ENCODE data around the gene DUSP22.

The DUSP22 gene

GRCh38 chr6:311679-312220, 19.5 kb downstream of the DUSP22 start:
- DNase-seq: no peak

DNA sequence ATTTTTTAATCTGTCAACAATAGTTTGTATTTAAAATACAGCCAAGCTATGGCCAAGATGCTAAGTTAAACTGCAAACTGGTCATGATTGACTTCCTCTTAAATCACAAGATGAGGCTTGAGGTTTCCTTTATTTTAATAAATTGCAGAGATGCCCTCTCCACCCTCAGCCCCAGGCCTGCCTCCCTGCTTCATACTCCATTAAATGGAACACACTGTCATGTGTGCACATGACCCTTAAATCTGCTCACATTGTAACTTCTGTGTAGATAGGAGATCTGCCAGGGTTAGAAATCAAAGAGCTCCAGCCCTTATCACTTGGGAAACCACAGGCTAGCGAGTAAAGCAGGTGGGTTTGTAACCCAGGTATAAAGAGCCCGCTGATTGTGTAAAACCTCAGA, 20.8 kb downstream of the DUSP22 start:
- DNase-seq: no peak

DNA sequence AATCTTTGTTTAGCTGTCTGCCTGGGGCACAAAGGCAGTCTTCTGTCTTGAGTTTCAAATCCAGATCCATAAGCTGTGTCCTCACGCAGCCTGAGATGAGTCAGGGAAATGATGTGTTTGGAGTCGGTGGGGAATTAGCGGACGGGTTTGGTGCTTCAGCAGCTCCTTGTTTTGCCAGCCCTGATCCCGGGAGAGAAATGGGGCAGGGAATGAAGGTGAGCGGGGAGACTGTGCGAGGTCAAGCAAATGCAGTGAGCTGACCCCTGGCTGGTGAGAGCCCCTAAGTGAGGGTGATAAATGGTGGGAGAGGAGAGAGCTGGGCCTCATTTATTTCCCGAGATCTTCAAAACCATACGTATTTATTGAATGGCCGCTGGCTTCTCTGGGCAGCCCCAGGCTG, 21.6 kb downstream of the DUSP22 start:
- DNase-seq: no peak

GRCh38 chr6:314377-314776, 22.1 kb downstream of the DUSP22 start:
- DNase-seq: no peak

DNA sequence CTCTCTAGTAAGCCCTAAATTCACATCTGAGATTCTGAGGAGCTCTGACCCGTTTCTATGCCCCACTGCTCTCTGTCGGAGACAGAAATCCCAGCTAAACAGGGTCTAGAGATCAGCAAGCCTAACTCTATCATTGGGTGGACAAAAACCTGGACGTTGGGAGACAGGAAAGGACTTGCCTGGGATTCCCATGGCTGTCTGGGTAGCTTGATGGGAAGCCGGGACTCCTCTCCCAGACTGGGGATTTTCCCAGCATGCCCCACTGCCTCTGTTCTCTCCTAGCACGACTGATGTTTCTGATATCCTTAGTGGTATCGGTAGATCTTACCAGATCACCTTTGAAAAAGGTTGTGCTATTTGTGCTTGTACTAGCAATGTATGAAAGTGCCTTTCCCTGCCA, 22.9 kb downstream of the DUSP22 start:
- no peak for DNase-seq

DNA sequence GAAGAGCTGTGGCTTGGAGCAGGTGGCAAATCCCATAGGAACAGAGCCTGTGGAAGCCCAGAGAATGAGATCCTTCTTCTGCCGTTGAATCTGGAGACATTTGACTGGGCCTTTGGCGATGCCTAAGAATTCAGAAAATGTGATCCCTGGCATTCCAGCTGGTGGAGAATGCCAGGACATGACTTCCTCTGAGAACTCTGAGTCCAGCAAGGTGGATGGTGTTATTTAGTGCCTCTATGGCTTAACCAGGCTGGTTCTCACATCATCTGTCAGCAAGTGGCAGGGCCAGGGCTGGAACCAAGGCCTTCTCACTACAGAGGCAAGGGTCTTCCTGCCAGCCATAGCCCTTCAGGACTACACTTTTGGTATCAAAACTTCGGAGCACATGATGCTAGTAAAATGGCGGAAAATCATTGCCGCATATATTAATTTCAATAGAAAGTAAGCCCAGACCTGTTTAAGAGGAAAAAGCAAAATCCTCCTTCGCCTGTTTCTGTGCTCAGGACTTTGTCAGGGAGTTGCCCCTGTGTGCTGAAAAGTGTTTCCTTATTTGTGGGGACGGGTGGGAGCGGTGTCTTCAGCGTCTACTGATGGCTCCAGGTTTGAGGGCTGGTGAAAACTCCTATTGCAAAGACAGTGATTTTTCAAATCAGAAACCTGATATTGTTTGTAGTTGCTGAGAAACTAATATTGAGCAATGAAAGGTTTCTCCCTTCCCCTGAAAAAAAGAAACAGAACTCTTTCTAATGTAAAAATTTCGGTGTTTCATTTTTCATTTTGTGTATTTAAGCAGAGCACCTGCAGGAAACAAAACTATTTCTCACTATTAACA, 23.9 kb downstream of the DUSP22 start:
- DNase-seq: no peak

- DNase-seq: no peak
Observed at GRCh38 chr6:316753-317038, 24.4 kb downstream of the DUSP22 start.

GRCh38 chr6:317060-317447, 24.8 kb downstream of the DUSP22 start:
- DNase-seq: no peak

GRCh38 chr6:317448-318144, 25.3 kb downstream of the DUSP22 start:
- DNase-seq: no peak

GRCh38 chr6:318243-318890, 26.1 kb downstream of the DUSP22 start:
- DNase-seq: no peak

- no peak for DNase-seq
Observed at GRCh38 chr6:319177-320131, 27.2 kb downstream of the DUSP22 start.

DNA sequence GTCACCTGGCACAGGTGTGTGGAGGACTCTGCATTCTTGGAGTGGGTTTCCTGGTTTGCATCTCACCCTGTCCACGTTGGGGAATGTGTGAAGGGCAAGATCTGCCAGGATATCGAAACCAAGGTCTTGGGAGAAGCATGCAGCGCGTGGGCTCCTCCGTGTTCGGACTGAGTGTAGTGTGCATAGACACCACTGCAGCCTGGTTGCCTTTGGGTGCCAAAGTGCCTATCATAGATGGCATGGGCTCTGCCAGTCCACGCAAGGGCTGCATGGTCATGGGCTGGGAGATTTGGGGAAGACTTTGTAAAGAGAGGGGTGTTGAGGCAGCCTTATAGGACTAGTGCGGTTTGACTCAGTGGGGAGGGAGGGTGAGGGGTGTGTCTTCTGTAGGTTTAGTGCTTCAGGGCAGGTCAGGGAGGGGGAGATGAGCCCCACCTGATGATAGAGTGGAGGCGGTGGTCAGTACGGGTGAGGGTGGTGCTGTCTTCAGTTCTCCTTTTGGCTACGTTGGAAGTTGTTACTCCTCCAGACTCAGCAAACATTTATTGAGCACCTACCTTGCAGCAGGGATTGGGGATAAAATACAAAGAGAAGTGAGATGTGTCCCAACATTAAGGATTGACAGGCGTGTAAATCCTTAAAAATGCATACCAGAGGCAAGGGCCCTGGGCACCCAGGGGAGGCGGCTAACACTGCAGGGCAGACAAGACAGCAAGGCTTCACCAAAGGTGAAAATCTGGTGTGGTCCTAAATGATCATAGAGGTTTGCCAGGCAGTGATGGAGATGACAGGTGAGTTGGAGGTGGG, 28.3 kb downstream of the DUSP22 start:
- no peak for DNase-seq

DNA sequence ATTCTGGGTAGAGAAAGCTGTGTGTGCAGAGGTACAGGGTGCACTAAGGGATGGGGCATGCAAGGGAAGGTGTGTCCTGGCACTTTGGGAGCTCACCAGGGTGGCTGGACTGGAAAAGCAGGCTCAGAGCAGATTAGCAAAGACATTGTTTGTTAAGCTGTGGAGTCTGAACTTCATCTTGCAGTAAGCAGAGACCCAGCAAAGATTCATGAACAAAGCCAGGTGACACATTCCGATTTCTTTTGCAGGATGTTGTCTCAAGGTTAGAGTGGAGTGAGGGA, 28.8 kb downstream of the DUSP22 start:
- no peak for DNase-seq

DNA sequence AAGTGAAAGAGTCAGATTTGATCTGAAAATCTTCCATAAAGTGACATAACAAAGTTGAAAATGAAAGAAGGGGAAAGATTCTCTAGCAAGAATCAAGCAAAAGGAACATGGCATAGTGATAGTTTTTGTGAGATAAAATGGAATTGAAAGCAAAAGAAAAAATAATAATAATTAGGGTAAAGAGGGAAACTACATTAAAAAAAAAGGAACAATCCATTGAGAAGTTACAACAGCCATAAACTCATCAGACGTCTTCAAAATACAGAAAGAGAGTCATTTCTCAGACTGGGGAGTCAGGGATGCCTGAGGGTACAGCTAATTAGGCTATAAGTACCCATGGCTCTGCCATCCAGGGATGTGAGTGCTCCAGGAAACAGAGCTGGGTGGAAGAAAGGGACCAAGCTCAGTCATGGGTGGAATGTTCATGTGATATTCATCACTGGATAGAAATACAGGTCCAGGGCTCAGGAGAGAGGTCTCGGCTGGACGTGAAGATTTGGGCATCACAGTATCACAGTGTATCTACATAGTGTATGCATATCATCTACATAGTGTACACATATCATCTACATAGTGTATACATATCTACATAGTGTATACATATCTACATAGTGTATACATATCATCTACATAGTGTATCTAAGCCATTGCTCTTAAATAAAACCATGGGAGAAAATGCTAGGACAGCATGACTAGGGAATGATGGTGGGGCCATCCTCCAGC, 29.4 kb downstream of the DUSP22 start:
- no peak for DNase-seq

GRCh38 chr6:322259-322930, 30.1 kb downstream of the DUSP22 start:
- no peak for DNase-seq

DNA sequence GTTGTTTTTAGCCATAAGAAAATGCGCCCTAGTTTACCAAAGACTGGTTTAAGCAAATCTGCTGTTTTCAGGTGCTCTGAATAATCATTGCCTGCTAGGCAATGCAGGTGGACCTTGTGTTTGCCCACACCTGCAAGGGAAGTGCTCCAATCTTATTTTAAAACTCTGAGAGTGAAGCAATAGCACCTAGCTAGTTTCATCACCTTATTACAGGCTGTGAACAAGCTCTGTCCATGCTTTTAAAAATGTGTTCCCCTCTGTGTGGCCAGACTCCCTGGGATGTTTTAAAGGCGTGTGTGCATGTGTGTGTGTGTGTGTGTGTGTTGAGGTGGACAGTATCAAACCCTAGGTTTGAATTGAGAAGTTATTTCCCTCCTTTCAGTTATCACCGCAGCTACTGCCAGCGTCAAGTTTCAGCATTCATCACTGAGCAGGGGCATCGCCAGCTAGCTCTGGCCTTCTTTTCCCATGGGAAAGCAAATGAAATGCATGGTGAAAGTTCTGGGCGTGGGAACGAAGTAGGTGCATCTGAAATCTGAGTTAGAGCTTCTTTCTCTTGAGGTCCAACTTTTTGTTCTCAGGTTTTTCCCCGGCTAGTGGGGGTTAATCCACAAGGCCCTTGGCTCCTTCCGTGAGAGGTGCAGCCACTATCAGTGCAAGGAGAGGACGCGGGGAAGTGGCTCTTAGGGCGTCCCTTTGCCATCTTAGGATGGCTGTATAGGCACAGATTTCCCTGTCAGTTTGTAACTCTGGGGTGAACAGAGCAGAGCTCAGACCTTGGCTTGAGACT, 30.8 kb downstream of the DUSP22 start:
- no peak for DNase-seq

- DNase-seq: no peak
Observed at GRCh38 chr6:323730-324088, 31.4 kb downstream of the DUSP22 start.

DNA sequence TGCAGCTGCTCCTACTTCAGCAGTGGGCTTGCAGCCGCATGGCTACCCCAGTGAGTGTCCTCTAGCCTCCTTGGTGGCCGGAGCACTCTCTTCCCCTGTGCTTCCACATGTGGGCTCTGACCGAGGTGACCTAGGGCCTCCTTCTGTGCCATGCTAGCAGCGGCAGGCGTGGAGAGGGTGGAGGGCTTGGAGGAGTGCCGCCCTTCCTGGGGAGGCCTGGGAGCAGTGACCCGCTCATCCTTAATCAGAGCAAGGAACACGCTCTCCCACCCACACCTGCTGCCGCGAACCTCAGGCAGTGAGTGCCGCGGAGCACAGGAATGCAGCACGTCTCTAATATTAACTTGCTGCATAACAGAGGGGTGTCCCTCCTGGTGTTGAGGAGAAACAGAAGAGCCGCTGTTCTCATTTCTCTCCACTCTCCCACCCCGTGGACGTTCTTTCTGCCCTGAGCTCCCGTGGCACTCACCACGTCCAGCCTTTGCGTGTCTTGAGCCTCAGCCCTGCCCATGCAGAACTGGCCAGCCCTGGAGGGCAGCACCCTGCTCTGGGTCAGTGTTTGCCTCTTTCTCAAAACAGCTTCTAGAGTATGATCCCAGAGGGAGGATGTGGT, 31.9 kb downstream of the DUSP22 start:
- no peak for DNase-seq

DNA sequence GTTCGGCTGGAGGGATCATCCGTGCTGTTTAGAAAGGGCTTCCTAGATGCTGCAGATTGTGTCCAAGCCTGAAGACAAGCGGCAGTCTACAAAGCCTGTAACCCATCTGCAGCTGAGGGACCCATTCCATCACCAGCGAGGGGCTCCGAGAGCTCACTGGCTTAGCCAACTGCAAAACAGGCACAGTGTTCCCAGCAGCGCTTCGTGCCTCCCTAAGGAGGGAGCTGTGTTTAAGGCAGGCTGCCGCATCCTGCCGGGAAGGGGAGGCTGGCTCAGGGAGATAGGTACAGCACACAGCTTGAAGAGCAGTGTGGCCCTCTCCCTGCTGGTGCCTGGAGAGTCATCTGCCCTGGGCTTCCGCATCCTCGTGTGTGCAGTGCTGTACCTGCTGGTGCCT, 32.4 kb downstream of the DUSP22 start:
- DNase-seq: no peak
